Natural killer cell (primary cell): ENCODE data around the gene SMAD3. TPM values are rescaled to one million over a fixed set of nuclear protein-coding genes. Genes with fewer than 3 reads are reported as not detected.

Experiments used
- ATAC-seq, 3 donors: fragments of 150-1000 bp in 2 of 3; fragments of 200-7000 bp in 1 of 3; cut with Tn5 transposase; 1 replicate in 1 of 3; 2 replicates in 2 of 3; pipeline ENCODE4 v1.10.0; 2021; ENCODE audit warnings: mild to moderate bottlenecking in 2 of 3, moderate library complexity in 2 of 3
- DNase-seq, 2 donors: peaks; one replicate each; pipeline versions ENCODE4 v3.0.0 to v3.0.0-alpha.2; 2013 to 2021; ENCODE audit warnings: mixed read lengths in 1 of 2
- H3K27ac ChIP-seq: one replicate; pipeline ENCODE4 v1.5.1; 2013; ENCODE audit warnings: mild to moderate bottlenecking, low read length
- H3K27me3 ChIP-seq: one replicate; pipeline ENCODE4 v1.6.1; 2013; ENCODE audit warnings: low read length; ENCODE audit not compliant: control insufficient read depth, insufficient read depth
- H3K36me3 ChIP-seq: one replicate; pipeline ENCODE4 v1.6.1; 2013; ENCODE audit warnings: low read length; ENCODE audit not compliant: control insufficient read depth, insufficient read depth
- H3K4me1 ChIP-seq: one replicate; pipeline ENCODE4 v1.6.1; 2013; ENCODE audit warnings: low read length; ENCODE audit not compliant: control insufficient read depth, insufficient read depth
- H3K4me3 ChIP-seq: one replicate; pipeline ENCODE4 v1.5.1; 2013; ENCODE audit warnings: low read length
- H3K9me3 ChIP-seq: one replicate; pipeline ENCODE4 v1.6.1; 2013; ENCODE audit warnings: low read length; ENCODE audit not compliant: control insufficient read depth, insufficient read depth
- H3K27ac Mint-ChIP-seq, 2 donors: one replicate each; pipeline ENCODE4 v1.8.0; 2022; ENCODE audit warnings: mild to moderate bottlenecking in 2 of 2, mixed read lengths in 2 of 2, moderate library complexity in 1 of 2
- H3K27me3 Mint-ChIP-seq, 2 donors: one replicate each; pipeline ENCODE4 v1.8.0; 2022; ENCODE audit warnings: low read depth in 2 of 2, mixed read lengths in 2 of 2
- H3K36me3 Mint-ChIP-seq: one replicate; pipeline ENCODE4 v1.8.0; 2022; ENCODE audit warnings: mixed read lengths
- H3K4me1 Mint-ChIP-seq, 2 donors: one replicate each; pipeline ENCODE4 v1.8.0; 2022; ENCODE audit warnings: mixed read lengths in 2 of 2
- H3K4me3 Mint-ChIP-seq: one replicate; pipeline ENCODE4 v1.8.0; 2022; ENCODE audit warnings: mild to moderate bottlenecking, moderate library complexity, mixed read lengths
- H3K9me3 Mint-ChIP-seq, 2 donors: one replicate each; pipeline ENCODE4 v1.8.0; 2022; ENCODE audit warnings: mixed read lengths in 2 of 2
- CTCF ChIP-seq: fragments of 200-600 bp; IDR thresholded peaks from one replicate; pipeline ENCODE4 v1.8.0; 2022; ENCODE audit warnings: antibody characterized with exemption
- WGBS: methylation state at CpG from one replicate; pipeline ENCODE4 v1.1.7; 2013; ENCODE audit warnings: missing lambda C conversion rate; ENCODE audit not compliant: insufficient coverage; 5-methylcytosine and 5-hydroxymethylcytosine counted together
- intact Hi-C: fragments of 100-400 bp; cut with micrococcal nuclease; formaldehyde crosslinking; loops from one replicate; pipeline ENCODE4 v1.14.2; 2022
- total RNA-seq, 4 donors: library from RNA; stranded (reverse); fragments of 120-200 nt in 1 of 4; gene quantifications; one replicate each; pipeline versions ENCODE4 v1.2.3 to v1.2.4, GENCODE V29; 2013 to 2022

Gene SMAD3
- total RNA-seq, 3 donors from 2014 or later (not counting 1 experiment from before 2014, with no cell fraction given) = 47.1 to 72.6 (median 63.0) TPM

- no peak for ATAC-seq
- H3K27ac Mint-ChIP-seq = peak overlapping the region in 1 of 2 donors; percentile 60
These were observed 101.7 kb downstream of the SMAD3 start for GRCh38 chr15:67167091-67167490.

GRCh38 chr15:67168694-67169093 lies 103.3 kb downstream of the SMAD3 start:
- Histone ChIP-seq H3K27ac (no peak overlapping the region), H3K36me3 (peaks cover 59% of the 10 kb centered on the region), H3K9me3 (no peaks in the 10 kb centered on the region), H3K4me1 (peaks cover 2% of the 10 kb centered on the region), H3K4me3 (no peak overlapping the region), H3K27me3 (no peaks in the 10 kb centered on the region)
- Mint-ChIP-seq H3K4me3 (no peak overlapping the region), H3K27ac (no peak overlapping the region), H3K9me3 (no peaks in the 10 kb centered on the region), H3K27me3 (no peaks in the 10 kb centered on the region), H3K36me3 (peaks cover 16% of the 10 kb centered on the region), H3K4me1 (peaks cover 12 to 31% of the 10 kb centered on the region in 2 donors)
- intact Hi-C loops = no loop called here
- WGBS = 91% methylated on average over 6 of the region's 6 CpGs
- TF ChIP-seq CTCF = no peak
- ATAC-seq = no peak
- no peak for DNase-seq

More at GRCh38 chr15:67167091-67167490, 101.7 kb downstream of the SMAD3 start:
- Mint-ChIP-seq H3K4me3 (no peak overlapping the region), H3K9me3 (no peaks in the 10 kb centered on the region), H3K36me3 (peaks cover 16% of the 10 kb centered on the region), H3K27me3 (no peaks in the 10 kb centered on the region), H3K4me1 (peaks cover 25 to 35% of the 10 kb centered on the region in 2 donors)
- TF ChIP-seq CTCF = no peak
- Histone ChIP-seq H3K9me3 (no peaks in the 10 kb centered on the region), H3K27ac (no peak overlapping the region), H3K4me3 (no peak overlapping the region), H3K27me3 (no peaks in the 10 kb centered on the region), H3K4me1 (peaks cover 5% of the 10 kb centered on the region), H3K36me3 (peaks cover 52% of the 10 kb centered on the region)
- no peak for DNase-seq
- WGBS = 84% methylated on average over 4 of the region's 4 CpGs
- intact Hi-C loops = no loop called here

- H3K27ac ChIP-seq = no peak overlapping the region
- intact Hi-C loops = no loop called here
- WGBS = 83% methylated on average over 12 of the region's 12 CpGs
- no peaks in the 10 kb centered on the region for H3K9me3 ChIP-seq
- no peak for TF ChIP-seq CTCF
- peaks cover 26 to 37% of the 10 kb centered on the region in 2 donors for H3K4me1 Mint-ChIP-seq
- no peaks in the 10 kb centered on the region for H3K27me3 Mint-ChIP-seq
- H3K9me3 Mint-ChIP-seq = no peaks in the 10 kb centered on the region
- peaks cover 16% of the 10 kb centered on the region for H3K36me3 Mint-ChIP-seq
- no peak overlapping the region for H3K4me3 Mint-ChIP-seq
- DNase-seq (no peak), ATAC-seq (no peak)
- H3K27ac Mint-ChIP-seq = peak overlapping the region in 1 of 2 donors; percentile 49
- no peak overlapping the region for H3K4me3 ChIP-seq
- H3K36me3 ChIP-seq = peaks cover 50% of the 10 kb centered on the region
- H3K4me1 ChIP-seq = peaks cover 7% of the 10 kb centered on the region
- no peaks in the 10 kb centered on the region for H3K27me3 ChIP-seq
These were observed 104.9 kb downstream of the SMAD3 start for GRCh38 chr15:67170143-67170925.
